Raji (cell line): ENCODE results near the gene GGT6.

Experiments used
- POLR2A ChIP-seq: IDR thresholded peaks from 2 replicates; pipeline ENCODE4 v1.6.1; 2011; ENCODE audit warnings: low read depth, low read length, control low read depth; ENCODE audit not compliant: insufficient read depth

GGT6 gene

DNA sequence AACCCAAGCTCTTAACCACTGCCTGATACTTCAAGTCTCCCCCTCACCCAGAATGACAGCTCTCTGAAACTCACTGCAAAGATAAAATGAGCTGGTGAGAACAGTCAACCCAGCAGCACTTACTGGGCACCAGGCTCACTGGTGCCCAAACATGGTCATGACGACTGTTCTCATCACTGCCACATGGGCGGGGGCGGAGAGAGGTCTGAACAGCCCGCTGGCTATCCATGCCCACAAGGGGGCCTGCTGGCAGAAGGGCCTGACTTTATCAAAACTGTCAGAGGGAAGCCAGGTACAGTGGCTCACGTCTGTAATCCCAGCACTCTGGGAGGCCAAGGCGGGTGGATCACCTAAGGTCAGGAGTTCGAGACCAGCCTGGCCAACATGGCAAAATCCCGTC lies 9.2 kb downstream of the GGT6 start:
- no peak for TF ChIP-seq POLR2A

DNA sequence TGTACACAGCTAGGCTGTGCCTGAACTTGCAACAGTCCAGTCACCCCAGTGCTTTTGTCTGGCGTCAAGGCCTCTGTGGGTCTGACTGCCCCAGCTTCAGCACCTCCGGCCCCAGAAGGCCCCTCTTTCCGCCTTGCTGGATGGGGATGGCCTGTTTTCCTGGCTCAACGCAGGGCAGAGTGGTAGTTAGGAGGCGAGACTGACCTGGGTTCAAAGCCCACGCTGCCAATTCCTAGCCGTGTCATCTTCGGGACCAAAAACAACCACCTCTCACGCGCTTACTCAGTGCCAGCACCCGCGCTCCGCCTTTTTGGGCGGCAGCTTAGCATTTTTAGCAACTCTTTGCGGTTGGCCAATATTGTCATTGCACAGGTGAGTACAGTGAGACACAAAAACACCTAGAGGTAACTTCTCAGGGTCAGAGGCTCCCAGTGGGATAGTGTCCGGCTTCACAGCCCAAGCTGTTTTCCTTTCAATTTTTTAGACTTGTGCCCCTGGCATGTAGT lies 9.8 kb downstream of the GGT6 start:
- no peak for TF ChIP-seq POLR2A

DNA sequence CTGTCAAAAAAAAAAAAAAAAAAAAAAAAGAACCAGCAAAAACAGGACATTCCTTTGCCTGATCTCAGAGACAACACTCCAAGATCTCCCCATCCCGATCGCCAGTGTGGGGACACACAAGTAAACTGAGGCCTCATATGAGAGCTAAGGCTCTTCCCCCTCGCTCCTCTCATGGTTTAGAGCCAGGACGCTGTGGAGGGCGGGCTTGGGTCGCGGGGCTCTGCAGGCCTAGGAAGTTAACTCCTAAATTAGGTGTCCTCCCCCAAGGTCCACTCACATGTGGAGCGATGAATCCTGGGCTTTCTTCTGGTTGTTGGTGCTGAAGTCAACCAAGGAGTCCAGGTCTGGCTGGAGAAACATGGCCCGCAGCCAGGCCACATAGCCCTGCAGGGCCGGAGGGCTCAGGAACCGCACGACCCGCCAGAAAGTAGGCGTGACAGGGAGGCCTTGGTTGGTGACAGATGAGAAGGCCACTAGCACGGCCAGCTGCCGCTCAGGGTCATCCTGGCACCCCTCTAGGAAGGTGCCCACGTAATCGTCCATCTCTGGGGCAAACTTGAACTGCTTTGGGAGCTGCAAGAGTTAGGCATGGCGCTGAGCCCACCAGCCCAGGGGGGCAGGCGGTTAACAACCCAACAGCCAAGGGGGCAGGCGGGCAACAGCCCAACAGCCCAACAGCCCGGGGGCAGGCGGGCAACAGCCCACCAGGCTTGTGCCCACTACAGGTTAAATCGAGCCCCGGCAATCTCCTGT lies 10.4 kb downstream of the GGT6 start:
- no peak for TF ChIP-seq POLR2A

DNA sequence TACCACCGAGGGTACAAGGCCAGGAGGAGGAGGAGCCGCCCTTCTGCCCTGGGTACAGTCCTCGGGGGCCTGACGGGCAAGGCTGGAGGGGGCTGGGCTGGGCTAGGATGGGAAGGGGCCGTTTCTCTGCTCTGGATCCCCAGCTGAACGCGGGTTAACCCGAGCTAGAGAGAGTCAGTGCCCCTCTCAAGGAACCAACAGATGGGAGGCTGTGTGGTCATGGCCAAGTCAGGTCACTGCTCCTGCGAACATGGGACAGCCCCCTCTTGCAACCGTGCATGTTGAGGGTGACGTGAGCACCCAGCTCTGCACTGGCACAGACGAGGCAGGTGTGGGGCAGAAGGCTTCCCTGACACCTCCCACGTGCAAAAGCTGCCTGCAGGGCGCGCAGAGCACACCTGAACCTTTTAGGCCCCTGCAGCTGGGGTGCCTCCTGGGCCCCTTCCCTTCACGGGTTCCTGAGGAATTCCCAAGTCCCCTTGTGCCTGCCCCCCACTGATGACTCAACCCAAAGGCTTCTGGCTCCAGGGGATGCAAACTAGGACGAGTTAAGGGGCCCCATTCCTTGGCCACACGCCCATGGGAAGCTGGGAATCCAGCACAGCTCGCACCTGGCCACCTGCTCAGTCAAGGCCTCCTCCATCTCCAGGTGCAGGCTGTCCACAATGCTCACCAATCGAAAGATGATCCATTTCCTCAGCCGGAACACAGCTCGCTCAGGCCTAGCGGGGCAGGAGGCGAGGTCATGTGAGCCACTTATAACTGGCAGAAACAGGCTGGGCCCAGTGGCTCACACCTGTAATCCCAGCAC lies 11.5 kb downstream of the GGT6 start:
- TF ChIP-seq POLR2A, result no peak

DNA sequence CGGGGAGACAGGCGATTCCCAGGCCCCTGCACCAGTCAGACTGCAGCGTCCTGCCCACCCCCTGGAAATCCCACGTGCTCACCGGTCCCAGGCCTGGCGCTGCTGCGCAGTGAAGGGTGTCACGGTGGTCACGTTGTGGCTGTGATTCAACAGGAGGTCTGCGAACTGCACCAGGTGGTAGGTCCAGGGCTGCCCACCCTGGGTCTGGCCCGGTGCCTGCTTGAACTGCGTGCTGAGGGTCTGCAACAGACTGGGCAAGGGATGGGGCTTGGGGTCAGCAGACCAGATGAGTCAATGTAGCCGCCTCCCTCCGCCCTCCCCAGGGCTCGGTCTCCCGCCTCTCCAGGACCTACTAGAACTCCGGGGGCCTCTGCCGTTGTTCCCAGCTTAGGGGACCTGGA lies 12.3 kb downstream of the GGT6 start:
- TF ChIP-seq POLR2A, result no peak

DNA sequence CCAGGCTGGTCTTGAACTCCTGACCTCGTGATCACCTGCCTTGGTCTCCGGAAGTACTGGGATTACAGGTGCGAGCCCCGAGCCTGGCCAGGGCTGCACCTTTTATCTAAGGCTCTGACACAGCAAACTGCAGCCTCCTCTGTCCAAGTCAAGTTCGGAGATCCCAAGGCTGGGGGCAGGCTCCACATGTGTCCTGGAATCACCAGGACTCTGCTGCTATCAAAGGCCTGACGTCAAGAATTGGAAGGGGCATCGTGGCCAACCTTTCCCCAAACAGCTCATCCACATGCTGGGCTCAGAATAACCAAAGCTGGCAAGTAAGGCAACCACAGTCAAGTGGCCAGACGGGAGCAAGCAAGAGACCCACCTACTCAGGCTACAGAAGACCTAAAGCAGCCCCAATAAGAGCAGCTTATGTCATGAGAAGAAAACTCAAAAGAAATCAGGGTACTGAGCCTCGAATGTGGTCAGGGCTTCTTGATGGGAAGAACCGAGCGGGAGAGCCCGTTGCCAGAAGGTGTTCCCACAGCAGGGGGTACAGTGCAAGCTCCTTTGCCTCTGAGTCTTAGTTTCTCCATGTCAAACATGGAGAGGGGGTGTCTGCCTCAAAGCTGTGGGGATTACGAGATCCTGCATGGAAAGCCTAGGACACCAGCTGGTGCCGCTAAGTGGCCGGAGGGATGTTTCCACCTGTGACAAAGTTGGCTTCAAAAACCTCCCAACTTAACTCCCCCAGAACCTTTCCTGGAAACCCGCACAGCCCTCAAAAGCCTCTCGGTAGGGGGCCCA lies 13.1 kb downstream of the GGT6 start:
- TF ChIP-seq POLR2A, result no peak

DNA sequence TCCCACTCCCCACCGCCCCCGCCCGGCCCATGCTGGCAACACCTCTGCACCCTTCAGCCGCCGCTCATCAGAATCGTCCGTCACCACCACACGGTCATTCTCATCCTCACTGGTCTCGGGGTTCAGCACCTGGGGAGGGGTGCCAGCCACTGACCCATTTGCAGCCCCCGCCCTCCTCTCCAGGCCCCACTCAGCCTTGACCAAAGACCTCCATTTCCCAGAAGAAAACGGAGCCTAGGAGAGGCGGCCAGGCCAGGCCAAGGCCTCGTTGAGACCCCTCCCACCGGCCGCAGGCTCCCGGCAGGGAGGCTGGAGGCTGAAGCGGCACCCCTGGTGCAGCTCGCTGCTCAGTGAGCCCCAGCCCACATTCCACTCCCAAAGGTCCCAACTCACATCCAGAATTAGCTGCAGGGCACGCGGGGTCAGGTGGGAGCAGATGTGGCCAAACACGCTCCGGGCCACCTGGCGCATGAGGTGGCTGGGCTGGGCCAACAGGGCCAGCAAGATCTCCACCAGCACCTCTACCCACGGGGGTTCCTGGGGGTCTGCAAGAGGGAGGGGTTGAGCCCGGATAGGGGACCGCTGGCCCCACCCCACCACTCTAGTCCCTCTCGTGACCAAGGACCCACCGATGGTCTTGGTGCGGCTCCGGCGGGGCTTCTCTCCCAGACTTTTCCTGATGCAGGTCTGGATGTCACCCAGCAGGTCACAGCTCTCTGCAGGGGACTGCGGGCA lies 15.0 kb downstream of the GGT6 start:
- TF ChIP-seq POLR2A, result no peak

DNA sequence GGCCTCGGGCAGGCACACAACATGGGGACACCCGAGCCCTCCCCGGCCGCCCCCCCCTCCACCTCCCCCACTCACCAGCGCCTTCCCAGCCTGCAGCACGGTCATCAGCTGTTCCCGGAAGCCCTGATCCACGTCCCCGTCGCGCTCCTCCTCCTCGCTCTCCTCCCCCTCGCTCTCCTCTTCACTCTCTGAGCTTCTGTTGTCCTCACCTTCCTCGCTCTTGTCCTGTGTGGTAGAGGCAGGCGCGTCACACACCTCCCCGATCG lies 15.5 kb downstream of the GGT6 start:
- TF ChIP-seq POLR2A, result no peak

DNA sequence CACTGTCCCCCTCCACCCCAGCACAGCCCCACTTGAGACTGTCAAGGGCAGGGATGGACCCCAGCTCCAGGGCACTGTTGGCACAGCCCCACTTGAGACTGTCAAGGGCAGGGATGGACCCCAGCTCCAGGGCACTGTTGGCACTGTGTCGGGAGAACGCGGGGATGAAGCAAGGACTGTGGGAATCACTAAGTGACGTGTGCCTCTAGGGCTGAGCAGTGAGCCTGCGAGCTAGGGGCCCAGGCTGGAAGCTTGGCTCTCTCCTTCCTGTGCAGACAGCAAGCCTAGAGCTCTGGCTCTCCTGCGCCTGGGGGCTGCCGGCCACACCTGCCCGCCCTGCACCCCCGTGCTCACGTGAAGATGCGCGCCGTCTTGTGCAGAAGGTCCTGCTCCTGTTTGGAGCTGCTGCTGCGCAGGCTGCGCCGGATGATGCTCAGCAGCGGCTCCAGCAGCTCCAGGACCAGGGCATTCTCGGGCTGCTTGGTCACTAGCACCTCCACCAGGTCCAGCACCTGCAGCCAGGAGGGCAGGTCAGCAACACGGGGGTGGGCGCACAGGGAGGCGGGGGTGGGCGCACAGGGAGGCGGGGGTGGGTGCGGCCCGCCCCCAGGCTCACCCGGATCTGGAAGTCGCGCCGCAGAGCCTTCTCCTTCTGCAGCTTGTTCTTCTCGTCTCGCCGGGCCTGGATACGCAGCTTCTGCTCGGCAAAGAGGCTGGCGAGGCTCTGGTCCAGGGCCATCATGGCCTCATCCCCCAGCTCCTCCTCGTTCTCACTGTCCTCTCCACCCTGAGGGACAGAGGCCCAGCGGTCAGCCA lies 16.0 kb downstream of the GGT6 start:
- TF ChIP-seq POLR2A, result no peak

DNA sequence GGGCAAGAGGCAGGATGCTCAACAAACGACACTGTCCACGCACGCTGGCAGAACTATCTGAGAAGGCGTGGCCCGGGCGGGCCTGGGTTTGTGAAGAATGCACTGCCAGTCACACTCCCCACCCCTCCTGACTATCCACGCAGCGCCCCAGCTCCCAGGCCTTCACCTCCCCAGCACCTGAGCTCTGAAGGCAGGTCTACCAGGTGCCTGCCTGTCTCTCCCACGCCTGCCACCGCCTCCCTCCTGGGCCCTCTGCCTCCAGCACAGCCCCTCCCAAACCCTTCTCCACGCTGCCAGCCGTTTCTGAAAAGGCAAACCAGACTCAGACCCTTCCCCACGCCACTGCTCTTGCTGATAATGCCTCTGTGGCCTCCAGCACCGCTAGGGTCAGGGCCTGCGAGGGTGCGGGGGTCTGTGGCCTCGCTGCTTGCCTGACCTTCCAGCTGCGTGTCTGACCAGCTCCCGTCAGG lies 16.8 kb downstream of the GGT6 start:
- no peak for TF ChIP-seq POLR2A

DNA sequence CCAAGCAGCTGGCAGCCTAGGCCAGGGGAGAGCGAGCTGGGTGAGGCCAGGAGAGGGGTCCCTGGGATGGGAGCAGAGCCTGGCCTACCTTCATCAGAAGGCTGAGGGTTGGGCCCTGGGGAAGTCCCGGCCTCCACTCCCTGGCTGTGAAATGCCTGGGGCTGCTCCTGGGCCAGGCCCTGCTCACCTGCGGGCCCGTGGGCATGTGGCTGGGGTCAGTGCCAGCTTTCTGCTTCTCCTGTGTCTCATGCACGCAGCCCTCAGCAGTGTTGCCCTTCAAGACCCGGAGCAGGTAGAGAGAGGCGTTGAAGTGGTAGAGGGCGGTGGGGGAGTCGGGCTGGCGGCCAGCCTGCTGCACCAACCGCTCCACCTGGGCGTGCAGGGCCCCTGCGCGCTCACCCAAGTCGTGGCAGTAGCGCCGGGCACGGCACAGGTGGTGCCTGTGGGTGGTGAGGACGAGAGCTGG lies 17.6 kb downstream of the GGT6 start:
- no peak for TF ChIP-seq POLR2A

DNA sequence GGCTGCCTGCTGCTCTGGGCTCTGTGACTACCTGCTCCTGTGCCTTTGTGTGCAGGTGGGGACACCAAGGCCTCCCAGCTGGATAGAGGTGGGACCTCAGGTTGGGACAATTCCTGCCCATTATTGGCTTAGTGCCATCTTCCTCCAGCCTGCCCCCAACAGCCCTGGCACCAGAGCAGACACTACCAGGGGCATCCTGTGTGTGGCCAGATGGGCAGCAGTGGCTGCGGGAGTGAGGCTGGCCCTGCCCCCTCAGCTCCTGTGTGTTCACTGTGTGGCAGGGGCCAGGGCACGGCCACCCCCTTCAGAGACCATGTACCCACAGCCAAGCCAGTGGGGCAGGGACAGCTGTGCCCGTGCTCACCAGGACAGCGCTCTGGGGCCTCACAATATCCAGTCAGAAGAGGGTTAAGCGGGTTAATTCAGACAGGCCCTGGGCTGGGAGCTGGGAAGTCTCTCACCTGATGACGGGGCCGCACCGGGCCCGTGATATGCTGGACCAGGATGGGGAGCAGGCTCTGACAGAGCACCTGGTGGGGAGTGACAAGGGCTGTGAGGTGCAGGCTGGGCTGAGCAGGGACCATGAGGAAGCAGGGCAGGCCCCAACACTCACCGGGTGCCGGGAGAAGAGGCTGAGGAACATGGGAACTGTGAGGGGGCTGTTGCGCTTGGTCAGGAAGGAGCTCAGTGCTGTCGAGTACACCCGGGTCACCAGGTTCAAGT lies 18.2 kb downstream of the GGT6 start:
- no peak for TF ChIP-seq POLR2A

DNA sequence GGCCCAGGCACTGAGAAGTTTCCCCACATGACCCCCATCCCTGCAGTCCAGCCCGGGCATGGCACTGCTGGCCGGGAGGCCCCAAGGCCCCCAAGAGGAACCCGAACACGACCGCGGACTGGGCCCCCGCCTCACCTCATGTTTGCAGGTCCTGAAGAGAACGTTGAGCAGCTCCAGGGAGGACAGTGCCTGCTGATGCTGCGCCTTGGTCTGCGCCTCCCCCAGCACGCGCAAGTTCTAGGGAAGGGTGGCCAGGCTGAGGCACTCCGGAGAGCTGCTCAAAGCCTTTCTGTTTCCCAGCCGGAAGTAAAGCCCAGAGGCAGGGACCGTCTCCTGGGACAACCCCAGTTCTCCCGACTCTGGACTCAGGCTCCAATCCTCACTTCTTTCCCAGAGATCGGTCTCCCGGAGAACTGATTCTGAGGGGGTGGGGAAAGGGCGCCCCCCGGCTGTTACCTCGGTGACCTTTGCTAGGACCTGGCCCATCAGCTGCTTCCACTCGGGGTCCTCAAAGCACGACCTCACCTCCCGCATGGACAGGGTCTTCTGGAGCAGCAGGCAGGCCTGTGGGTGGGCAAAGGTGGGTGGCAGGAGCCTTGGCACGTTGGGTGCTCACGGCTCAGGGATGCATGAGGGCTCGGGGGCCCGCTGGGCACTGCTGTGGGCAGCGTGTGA lies 18.9 kb downstream of the GGT6 start:
- TF ChIP-seq POLR2A, result no peak
